Body of pancreas (tissue), 4 donors: ENCODE measurements around the gene C16orf95.

Experiments used
- CTCF ChIP-seq, 7 experiments: fragments of 450-650 bp in 4 of 7; fragments of 200-600 bp in 3 of 7; sonication (generic) in 3 of 7; IDR thresholded peaks; one replicate each; pipeline ENCODE4 v1.5.1; 2016 to 2019; ENCODE audit warnings: antibody characterized with exemption in 7 of 7
- POLR2A ChIP-seq, 3 donors: fragments of 450-650 bp; IDR thresholded peaks; one replicate each; pipeline ENCODE4 v1.6.1; 2016; ENCODE audit warnings: antibody characterized with exemption in 3 of 3, mild to moderate bottlenecking in 2 of 3

GRCh38 chr16:87276924-87277323, 40.3 kb downstream of the C16orf95 start:
- TF ChIP-seq CTCF (IDR thresholded peaks at IDR 0.05) (no peak), POLR2A (IDR thresholded peaks at IDR 0.05) (no peak)
